HepG2 (cell line): ENCODE data around the gene CCDC9B. TPM values are rescaled to one million over a fixed set of nuclear protein-coding genes. Genes with fewer than 3 reads are reported as not detected.

ENCODE experiments used
- polyA plus RNA-seq, 8 experiments: library from polyadenylated mRNA; depleted of rRNA in 3 of 8; stranded (reverse) in 7 of 8; unstranded in 1 of 8; fragments of >200 nt; fragmentation: Illumina TruSeq in 4 of 8; extraction: Trizol in 4 of 8; gene quantifications; 2 replicates each; pipeline versions ENCODE4 v1.2.1 to v1.2.3, GENCODE V29; 2011 to 2016; ENCODE audit warnings: low read depth in 4 of 8, missing spikeins in 1 of 8, mixed read lengths in 1 of 8; ENCODE audit not compliant: insufficient read depth in 1 of 8
- total RNA-seq, 5 experiments: library from RNA; depleted of rRNA; stranded (reverse); fragments of >200 nt; fragmentation: Illumina TruSeq; extraction: Trizol; gene quantifications; 2 replicates each; pipeline ENCODE4 v1.2.3, GENCODE V29; 2016; ENCODE audit warnings: low read depth in 1 of 5

The CCDC9B gene
- total and polyA plus RNA-seq, 2 of the 13 experiments (the other 11 are each of a cell fraction or from before 2014, with no cell fraction given), result 0.98 to 1.6 TPM

Other genes starting within 250 kb of the CCDC9B start
- 5.4 and 8.7 TPM in 2 replicates for gene BMF, start 232.1 kb downstream of the CCDC9B start, total RNA-seq (2016; rRNA removed; fragmentation: Illumina TruSeq; extraction: Trizol)
- gene BMF, start 232.1 kb downstream of the CCDC9B start, polyA plus RNA-seq (2011; rRNA removed), result 15.9 and 32.7 TPM in 2 replicates
- gene BUB1B, start 179.9 kb downstream of the CCDC9B start, total RNA-seq (2016; rRNA removed; fragmentation: Illumina TruSeq; extraction: Trizol), result 63.5 and 71.9 TPM in 2 replicates
- gene BUB1B, start 179.9 kb downstream of the CCDC9B start, polyA plus RNA-seq (2011; rRNA removed), result 16.0 and 26.2 TPM in 2 replicates
- 0.07 TPM in 1 of 2 replicates, not detected in the other for gene PAK6, start 101.9 kb downstream of the CCDC9B start, total RNA-seq (2016; rRNA removed; fragmentation: Illumina TruSeq; extraction: Trizol)
- 0.10 TPM in 1 of 2 replicates, not detected in the other for gene PAK6, start 101.9 kb downstream of the CCDC9B start, polyA plus RNA-seq (2011; rRNA removed)
- not detected in 2 replicates for gene ANKRD63, start 57.9 kb downstream of the CCDC9B start, total RNA-seq (2016; rRNA removed; fragmentation: Illumina TruSeq; extraction: Trizol)
- gene ANKRD63, start 57.9 kb downstream of the CCDC9B start, polyA plus RNA-seq (2011; rRNA removed), result not detected in 2 replicates
- not detected in 2 replicates for gene PLCB2, start 33.0 kb downstream of the CCDC9B start, total RNA-seq (2016; rRNA removed; fragmentation: Illumina TruSeq; extraction: Trizol)
- gene PLCB2, start 33.0 kb downstream of the CCDC9B start, polyA plus RNA-seq (2011; rRNA removed), result 0.11 TPM in 1 of 2 replicates, not detected in the other
- gene INAFM2, start 17.2 kb downstream of the CCDC9B start, total RNA-seq (2016; rRNA removed; fragmentation: Illumina TruSeq; extraction: Trizol), result 6.5 and 8.1 TPM in 2 replicates
- 5.4 and 5.5 TPM in 2 replicates for gene INAFM2, start 17.2 kb downstream of the CCDC9B start, polyA plus RNA-seq (2011; rRNA removed)
- gene PHGR1, start 10.1 kb upstream of the CCDC9B start, total RNA-seq (2016; rRNA removed; fragmentation: Illumina TruSeq; extraction: Trizol), result not detected in 2 replicates
- gene PHGR1, start 10.1 kb upstream of the CCDC9B start, polyA plus RNA-seq (2011; rRNA removed), result not detected in 2 replicates
- 0.09 and 0.15 TPM in 2 replicates for gene DISP2, start 17.3 kb upstream of the CCDC9B start, total RNA-seq (2016; rRNA removed; fragmentation: Illumina TruSeq; extraction: Trizol)
- gene DISP2, start 17.3 kb upstream of the CCDC9B start, polyA plus RNA-seq (2011; rRNA removed), result 0.07 and 0.32 TPM in 2 replicates
- 62.3 and 82.1 TPM in 2 replicates for gene KNSTRN, start 41.8 kb upstream of the CCDC9B start, total RNA-seq (2016; rRNA removed; fragmentation: Illumina TruSeq; extraction: Trizol)
- 12.9 and 20.3 TPM in 2 replicates for gene KNSTRN, start 41.8 kb upstream of the CCDC9B start, polyA plus RNA-seq (2011; rRNA removed)
- gene IVD, start 64.9 kb upstream of the CCDC9B start, total RNA-seq (2016; rRNA removed; fragmentation: Illumina TruSeq; extraction: Trizol), result 48.0 and 61.3 TPM in 2 replicates
- gene IVD, start 64.9 kb upstream of the CCDC9B start, polyA plus RNA-seq (2011; rRNA removed), result 53.9 and 56.6 TPM in 2 replicates
- gene BAHD1, start 100.0 kb upstream of the CCDC9B start, total RNA-seq (2016; rRNA removed; fragmentation: Illumina TruSeq; extraction: Trizol), result 8.1 and 8.7 TPM in 2 replicates
- 3.3 and 3.8 TPM in 2 replicates for gene BAHD1, start 100.0 kb upstream of the CCDC9B start, polyA plus RNA-seq (2011; rRNA removed)
- gene CHST14, start 130.0 kb upstream of the CCDC9B start, total RNA-seq (2016; rRNA removed; fragmentation: Illumina TruSeq; extraction: Trizol), result 6.4 and 12.4 TPM in 2 replicates
- gene CHST14, start 130.0 kb upstream of the CCDC9B start, polyA plus RNA-seq (2011; rRNA removed), result 8.6 and 8.9 TPM in 2 replicates
- gene CCDC32, start 224.1 kb upstream of the CCDC9B start, total RNA-seq (2016; rRNA removed; fragmentation: Illumina TruSeq; extraction: Trizol), result 23.2 and 26.3 TPM in 2 replicates
- 6.6 and 10.8 TPM in 2 replicates for gene CCDC32, start 224.1 kb upstream of the CCDC9B start, polyA plus RNA-seq (2011; rRNA removed)
- 14.5 and 18.8 TPM in 2 replicates for gene RPUSD2, start 228.4 kb upstream of the CCDC9B start, total RNA-seq (2016; rRNA removed; fragmentation: Illumina TruSeq; extraction: Trizol)
- 8.6 and 9.8 TPM in 2 replicates for gene RPUSD2, start 228.4 kb upstream of the CCDC9B start, polyA plus RNA-seq (2011; rRNA removed)